OCI-LY7 (cell line): ENCODE results near the gene VKORC1L1. TPM values are rescaled to one million over a fixed set of nuclear protein-coding genes. Genes with fewer than 3 reads are reported as not detected.
"Not testable (repeated sequence)": the region's sequence is repeated elsewhere in the genome, so short reads cannot be mapped to it uniquely, and the experiment has no call there.

Experiments
- BruUV-seq: library from RNA; stranded (reverse); fragments of 400-500 nt; replicated peaks from 2 replicates; lab custom pipeline; 2021; lab: Mats Ljungman, UMichigan
- CTCF ChIA-PET: fragments of 300-600 bp; sonication (Branson Sonifier 250); formaldehyde crosslinking; loops from one replicate; lab custom pipeline; 2022; ENCODE audit warnings: antibody characterized with exemption; ENCODE audit not compliant: unreplicated experiment; lab: Charles Lee
- POLR2A ChIA-PET: fragments of 300-600 bp; sonication (Branson Sonifier 250); formaldehyde crosslinking; loops from one replicate; lab custom pipeline; 2022; ENCODE audit warnings: antibody characterized with exemption; lab: Charles Lee
- DNase-seq: peaks from one replicate; pipeline ENCODE4 v3.0.0-alpha.2; 2015; ENCODE audit warnings: low spot score
- H2AFZ ChIP-seq: fragments of 200-600 bp; sonication (generic), shearing (Covaris generic); 2 replicates; pipeline ENCODE4 v1.6.1; 2014; ENCODE audit warnings: mild to moderate bottlenecking, antibody characterized with exemption, low read length, moderate library complexity
- H3K27ac ChIP-seq: fragments of 200-600 bp; sonication (generic); 2 replicates; pipeline ENCODE4 v1.5.1; 2014; ENCODE audit warnings: mixed run types, low read depth, mild to moderate bottlenecking, moderate library complexity, low read length, inconsistent platforms; ENCODE audit not compliant: poor library complexity, severe bottlenecking
- H3K36me3 ChIP-seq: fragments of 200-600 bp; sonication (generic); 2 replicates; pipeline ENCODE4 v1.6.1; 2014; ENCODE audit warnings: mild to moderate bottlenecking, antibody characterized with exemption, low read length, moderate library complexity, mixed read lengths; ENCODE audit not compliant: insufficient read depth
- H3K4me1 ChIP-seq: fragments of 200-600 bp; sonication (generic); 2 replicates; pipeline ENCODE4 v1.5.1; 2014; ENCODE audit warnings: mild to moderate bottlenecking, low read length; ENCODE audit not compliant: insufficient read depth, poor library complexity, severe bottlenecking
- H3K4me2 ChIP-seq: fragments of 200-600 bp; sonication (generic); 2 replicates; pipeline ENCODE4 v1.6.1; 2014; ENCODE audit warnings: mild to moderate bottlenecking, low read length
- H3K4me3 ChIP-seq: fragments of 200-600 bp; sonication (generic); 2 replicates; pipeline ENCODE4 v1.5.1; 2014; ENCODE audit warnings: mild to moderate bottlenecking, low read depth, low read length; ENCODE audit not compliant: poor library complexity, severe bottlenecking
- H3K79me2 ChIP-seq: fragments of 200-600 bp; sonication (generic); 2 replicates; pipeline ENCODE4 v1.6.1; 2016; ENCODE audit warnings: low read depth, mild to moderate bottlenecking, low read length, moderate library complexity, mixed read lengths; ENCODE audit not compliant: insufficient read depth
- H3K9me2 ChIP-seq: fragments of 200-600 bp; sonication (generic); 2 replicates; pipeline ENCODE4 v1.6.1; 2016; ENCODE audit warnings: mild to moderate bottlenecking, low read length, mixed read lengths; ENCODE audit not compliant: insufficient read depth
- H3K9me3 ChIP-seq: fragments of 200-600 bp; sonication (generic); 2 replicates; pipeline ENCODE4 v1.6.1; 2014; ENCODE audit warnings: mild to moderate bottlenecking, mixed run types, low read length, mixed read lengths
- H4K20me1 ChIP-seq: fragments of 200-600 bp; sonication (generic); 2 replicates; pipeline ENCODE4 v1.6.1; 2014; ENCODE audit warnings: mild to moderate bottlenecking, antibody characterized with exemption, low read length, moderate library complexity, mixed read lengths; ENCODE audit not compliant: insufficient read depth
- EZH2phosphoT487 ChIP-seq: fragments of 200-600 bp; sonication (generic); IDR thresholded peaks from 2 replicates; pipeline ENCODE4 v1.6.1; 2018; ENCODE audit warnings: low read depth, borderline replicate concordance, mild to moderate bottlenecking, mixed run types, antibody characterized with exemption, low read length, moderate library complexity, mixed read lengths
- intact Hi-C: fragments of 100-400 bp; cut with micrococcal nuclease; formaldehyde crosslinking; loops from one replicate; pipeline ENCODE4 v1.10.0; 2022; ENCODE audit not compliant: unreplicated experiment
- total RNA-seq, 2 experiments: library from RNA; depleted of rRNA in 1 of 2; stranded (reverse); fragments of >200 nt in 1 of 2; shearing (Covaris generic) in 1 of 2; gene quantifications; 2 replicates each; pipeline ENCODE4 v1.2.3, GENCODE V29; 2014 to 2022
- TF ChIP-seq, protein P1 (sequence below): fragments of 200-600 bp; sonication (generic); conservative IDR thresholded peaks from 2 replicates; pipeline ENCODE4 v1.5.1; 2014; ENCODE audit warnings: mild to moderate bottlenecking, antibody characterized with exemption, low read length, moderate library complexity, mixed read lengths

The VKORC1L1 gene
- total RNA-seq, 2 experiments from 2014 or later = 17.4 to 31.9 TPM

DNA sequence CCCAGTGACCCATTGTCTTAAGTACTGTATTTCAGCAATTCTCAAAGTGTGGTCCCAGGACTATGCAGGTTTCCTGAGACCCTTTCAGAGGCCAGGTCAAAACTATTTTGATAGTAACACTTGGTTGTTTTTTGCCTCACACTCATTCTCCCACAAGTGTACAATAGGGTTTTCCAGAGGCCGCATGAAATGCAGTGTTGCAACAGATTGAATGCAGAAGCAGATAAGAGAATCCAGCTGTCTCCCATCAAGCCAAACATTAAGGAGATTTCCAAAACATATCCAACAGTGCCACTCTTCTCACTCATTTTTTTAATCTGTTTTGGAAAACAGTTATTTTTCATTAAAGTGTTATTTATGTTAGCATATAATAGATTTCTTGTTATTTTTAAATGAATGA is 20.0 kb downstream of the VKORC1L1 start:
- H3K4me1 ChIP-seq = no peaks in the 10 kb centered on the region

DNA sequence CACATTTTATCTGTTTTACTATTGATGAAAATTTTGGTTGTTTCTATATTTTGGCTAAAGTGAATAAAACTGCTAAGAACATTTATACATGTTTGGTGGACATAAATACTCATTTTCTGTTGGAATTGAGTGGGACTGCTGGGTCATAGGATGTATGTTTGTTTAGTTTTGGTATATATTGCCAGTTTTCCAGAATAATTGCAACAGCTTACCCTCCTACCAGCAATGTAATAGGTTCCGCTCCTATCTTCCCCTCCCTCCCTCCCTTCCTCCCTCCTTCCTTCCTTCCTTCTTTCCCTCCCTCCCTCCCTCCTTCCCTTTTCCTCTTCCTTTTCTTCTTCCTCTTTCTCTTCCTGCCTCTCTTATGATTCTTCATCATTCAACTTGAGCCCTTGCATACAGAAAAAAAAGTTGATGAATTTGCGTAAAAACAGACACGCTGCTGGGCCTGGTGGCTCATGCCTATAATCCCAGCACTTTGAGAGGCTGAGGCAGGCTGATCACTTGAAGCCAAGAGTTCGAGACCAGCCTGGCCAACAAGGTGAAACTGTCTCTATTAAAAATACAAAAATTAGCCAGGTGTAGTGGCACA is 23.5 kb downstream of the VKORC1L1 start:
- no peak for DNase-seq
- Histone ChIP-seq H3K79me2 (peaks cover 27% of the 10 kb centered on the region; the same call in 1 of the 2 replicates), H3K27ac (no peak overlapping the region), H3K36me3 (peaks cover 51% of the 10 kb centered on the region), H3K4me3 (no peak overlapping the region), H3K9me3 (no peaks in the 10 kb centered on the region), H3K9me2 (no peaks in the 10 kb centered on the region), H3K4me1 (no peaks in the 10 kb centered on the region), H4K20me1 (no peaks in the 10 kb centered on the region), H3K4me2 (no peak overlapping the region), H2AFZ (no peak overlapping the region)
- ChIA-PET CTCF (no interaction called here), POLR2A (no interaction called here)
- intact Hi-C loops = no loop called here
- TF ChIP-seq, protein P1, sequence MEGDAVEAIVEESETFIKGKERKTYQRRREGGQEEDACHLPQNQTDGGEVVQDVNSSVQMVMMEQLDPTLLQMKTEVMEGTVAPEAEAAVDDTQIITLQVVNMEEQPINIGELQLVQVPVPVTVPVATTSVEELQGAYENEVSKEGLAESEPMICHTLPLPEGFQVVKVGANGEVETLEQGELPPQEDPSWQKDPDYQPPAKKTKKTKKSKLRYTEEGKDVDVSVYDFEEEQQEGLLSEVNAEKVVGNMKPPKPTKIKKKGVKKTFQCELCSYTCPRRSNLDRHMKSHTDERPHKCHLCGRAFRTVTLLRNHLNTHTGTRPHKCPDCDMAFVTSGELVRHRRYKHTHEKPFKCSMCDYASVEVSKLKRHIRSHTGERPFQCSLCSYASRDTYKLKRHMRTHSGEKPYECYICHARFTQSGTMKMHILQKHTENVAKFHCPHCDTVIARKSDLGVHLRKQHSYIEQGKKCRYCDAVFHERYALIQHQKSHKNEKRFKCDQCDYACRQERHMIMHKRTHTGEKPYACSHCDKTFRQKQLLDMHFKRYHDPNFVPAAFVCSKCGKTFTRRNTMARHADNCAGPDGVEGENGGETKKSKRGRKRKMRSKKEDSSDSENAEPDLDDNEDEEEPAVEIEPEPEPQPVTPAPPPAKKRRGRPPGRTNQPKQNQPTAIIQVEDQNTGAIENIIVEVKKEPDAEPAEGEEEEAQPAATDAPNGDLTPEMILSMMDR = no peak
- no peak for TF ChIP-seq EZH2phosphoT487
- no TSS peak for BruUV-seq

More for the DNA sequence above, 20.0 kb downstream of the VKORC1L1 start:
- intact Hi-C loops = no loop called here
- Histone ChIP-seq H4K20me1 (no peaks in the 10 kb centered on the region), H3K4me2 (no peak overlapping the region), H3K36me3 (peaks cover 60% of the 10 kb centered on the region), H2AFZ (no peak overlapping the region), H3K27ac (no peak overlapping the region), H3K4me3 (no peak overlapping the region), H3K79me2 (peaks cover 28% of the 10 kb centered on the region; the same call in 1 of the 2 replicates), H3K9me2 (no peaks in the 10 kb centered on the region), H3K9me3 (no peaks in the 10 kb centered on the region)
- no peak for TF ChIP-seq EZH2phosphoT487
- TF ChIP-seq, protein P1 = no peak
- CTCF ChIA-PET = no interaction called here
- no peak for DNase-seq
- POLR2A ChIA-PET = no interaction called here
- BruUV-seq = TSS peak; percentile 17

DNA sequence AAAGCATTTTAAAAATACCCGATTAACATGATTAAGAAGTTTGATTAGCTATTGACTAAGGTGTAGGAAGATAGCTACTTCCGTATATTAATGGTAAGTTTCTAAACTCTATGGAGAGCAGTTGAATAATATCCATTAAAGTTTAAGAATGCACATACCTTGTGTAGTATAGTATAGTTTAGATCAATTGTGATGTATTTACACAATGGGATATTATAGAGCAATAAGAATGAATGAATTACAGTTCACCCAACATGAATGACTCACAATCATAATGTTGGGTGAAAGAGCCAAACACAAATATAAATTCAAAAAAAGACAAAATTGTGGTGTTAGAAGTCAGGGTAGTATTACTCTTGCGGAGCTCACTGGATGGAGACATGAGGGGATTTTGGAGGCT is 24.4 kb downstream of the VKORC1L1 start:
- H3K4me1 ChIP-seq, CTCF ChIA-PET, H3K9me3 ChIP-seq, H3K4me3 ChIP-seq, H3K27ac ChIP-seq, intact Hi-C loops, H4K20me1 ChIP-seq, DNase-seq, H2AFZ ChIP-seq, H3K9me2 ChIP-seq, H3K4me2 ChIP-seq: not testable (repeated sequence)
- POLR2A ChIA-PET = interaction anchor here (0.6 to 0.7 kb wide), 3 partner anchors 821 to 1345 kb away, joined by 4 to 5 read pairs (median 5); partner anchors contain the start of gene ZNF680
- BruUV-seq = TSS peak; percentile 38
- Histone ChIP-seq H3K79me2 (peaks cover 18% of the 10 kb centered on the region; the same call in 1 of the 2 replicates), H3K36me3 (peaks cover 51% of the 10 kb centered on the region)

DNA sequence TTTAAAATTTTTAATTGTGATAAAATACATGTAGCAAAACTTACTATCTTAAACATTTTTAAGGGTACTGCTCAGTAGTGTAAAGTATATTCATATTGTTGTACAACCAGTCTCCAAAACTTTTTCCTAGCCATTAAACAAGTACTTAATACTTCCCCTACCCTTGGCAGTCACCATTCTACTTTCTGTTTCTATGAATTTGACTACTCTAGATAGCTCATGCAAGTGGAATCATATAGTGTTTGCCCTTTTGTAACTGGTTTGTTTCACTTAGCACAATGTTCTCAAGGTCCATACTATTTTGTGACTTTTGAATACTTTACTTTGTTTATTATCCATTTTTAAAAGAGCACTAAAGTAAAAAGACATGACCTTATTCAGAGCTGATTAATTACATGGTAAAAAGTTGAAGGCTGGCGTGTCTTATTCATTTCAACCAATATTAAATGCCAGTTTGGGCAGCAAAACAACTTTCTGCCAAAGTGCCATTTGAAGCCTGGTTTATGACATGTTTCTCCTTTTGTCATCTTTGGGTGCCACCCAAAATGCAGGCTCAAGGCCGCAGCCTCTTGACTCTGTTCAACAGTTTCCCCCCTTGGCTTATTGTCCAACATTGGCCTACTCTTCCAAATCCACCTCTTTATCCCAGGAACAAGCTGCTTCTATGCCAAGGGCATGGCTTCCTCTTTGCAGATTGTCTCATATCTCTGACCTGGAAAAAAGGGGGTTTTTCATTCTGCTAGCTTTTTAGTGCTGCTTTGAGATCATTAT is 26.0 kb downstream of the VKORC1L1 start:
- H3K9me2 ChIP-seq, CTCF ChIA-PET, H2AFZ ChIP-seq, DNase-seq, H3K79me2 ChIP-seq, H3K9me3 ChIP-seq, H3K4me2 ChIP-seq, intact Hi-C loops, BruUV-seq, H3K27ac ChIP-seq, H3K4me1 ChIP-seq, H4K20me1 ChIP-seq, H3K4me3 ChIP-seq: not testable (repeated sequence)
- POLR2A ChIA-PET = interaction anchor here (0.9 kb wide), 1 partner anchor 10 kb away, joined by 3 read pairs; no protein-coding TSS in a partner anchor
- peaks cover 51% of the 10 kb centered on the region for H3K36me3 ChIP-seq
